Superior temporal gyrus (tissue), 1 donor: ENCODE data around the gene HSDL1.
"Not testable (repeated sequence)": the region's sequence is repeated elsewhere in the genome, so short reads cannot be mapped to it uniquely, and the experiment has no call there.

ENCODE experiments used
- DNase-seq: peaks from one replicate; pipeline ENCODE4 v3.0.0-alpha.2; 2016; ENCODE audit errors: extremely low spot score

Gene HSDL1

GRCh38 chr16:84138824-84139627 lies 6.0 kb downstream of the HSDL1 start:
- no peak for DNase-seq

- DNase-seq: no peak
Observed at GRCh38 chr16:84138500-84138823, 6.5 kb downstream of the HSDL1 start.

- no peak for DNase-seq
Observed at GRCh38 chr16:84137769-84138357, 7.1 kb downstream of the HSDL1 start.

DNA sequence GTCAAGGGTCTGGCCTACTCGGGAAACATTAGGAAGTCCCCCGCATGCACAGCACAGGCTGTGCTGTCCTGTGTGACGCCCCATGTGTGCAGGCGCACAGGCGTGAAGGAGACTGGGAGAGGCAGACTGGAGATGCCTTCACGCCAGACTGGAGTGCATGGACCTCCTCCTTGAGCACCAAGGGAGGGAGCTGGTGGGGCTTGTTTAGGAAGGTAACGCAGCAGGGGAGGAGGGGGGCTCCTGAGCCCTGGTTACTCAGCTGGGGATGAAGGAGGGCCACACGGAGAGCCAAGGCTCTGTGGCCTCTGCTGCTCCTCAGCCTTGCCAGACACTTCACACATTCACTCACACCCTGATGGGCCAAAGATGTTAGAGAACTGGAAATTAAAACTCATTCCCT lies 7.7 kb downstream of the HSDL1 start:
- no peak for DNase-seq

- no peak for DNase-seq
Observed at GRCh38 chr16:84136331-84137125, 8.4 kb downstream of the HSDL1 start.

DNA sequence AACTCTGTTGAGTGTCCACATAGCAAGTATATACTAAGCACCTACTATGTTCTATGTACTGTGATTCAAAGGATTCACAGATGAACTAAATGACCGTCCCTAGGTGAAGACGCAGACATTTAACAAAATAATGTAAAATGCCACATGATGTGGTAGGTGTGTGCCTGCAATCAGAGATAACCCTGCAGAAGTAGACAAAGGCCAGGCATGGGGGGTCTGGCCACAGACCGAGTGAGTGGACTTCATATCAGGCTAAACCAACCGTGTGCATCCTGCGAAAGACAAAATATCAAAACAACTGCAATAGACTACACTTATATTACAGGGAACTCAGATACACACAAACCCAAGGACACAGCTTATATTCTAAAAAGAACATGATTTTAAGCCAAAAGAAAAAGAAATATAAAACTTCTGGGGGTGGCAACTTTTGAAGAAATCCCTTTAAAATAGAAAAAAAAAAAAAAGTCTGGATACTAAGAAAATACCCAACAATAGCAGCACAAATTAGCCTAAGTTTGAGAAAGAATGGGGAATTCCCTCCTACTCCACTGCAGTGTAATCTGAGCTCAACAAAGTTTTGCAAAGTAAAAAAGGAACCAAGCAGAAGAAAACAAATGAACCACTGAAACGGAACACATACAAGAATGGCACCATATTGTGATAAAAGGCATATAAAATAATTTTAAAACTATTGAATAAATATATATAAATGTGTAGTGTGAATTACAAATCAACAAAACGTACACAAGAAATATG lies 12.3 kb downstream of the HSDL1 start:
- DNase-seq: no peak

DNA sequence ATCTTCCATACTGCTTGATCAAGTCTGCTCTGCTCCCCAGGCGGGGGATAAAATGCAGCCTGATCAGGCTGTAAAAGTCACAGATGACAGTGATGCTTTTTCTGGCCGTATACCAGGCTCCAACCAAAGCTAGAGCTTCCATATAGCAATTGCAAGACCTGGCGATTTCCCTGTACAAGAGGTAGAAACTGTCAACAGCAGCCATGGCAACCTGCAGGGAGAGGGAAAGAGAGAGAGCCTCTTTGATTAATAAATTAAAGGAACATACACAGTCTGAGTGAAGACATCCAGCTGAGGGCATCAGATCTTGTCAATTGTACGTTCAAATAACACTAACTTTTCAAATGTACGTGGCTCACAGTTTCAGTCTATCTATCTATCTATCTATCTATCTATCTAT lies 13.9 kb downstream of the HSDL1 start:
- DNase-seq: no peak

DNA sequence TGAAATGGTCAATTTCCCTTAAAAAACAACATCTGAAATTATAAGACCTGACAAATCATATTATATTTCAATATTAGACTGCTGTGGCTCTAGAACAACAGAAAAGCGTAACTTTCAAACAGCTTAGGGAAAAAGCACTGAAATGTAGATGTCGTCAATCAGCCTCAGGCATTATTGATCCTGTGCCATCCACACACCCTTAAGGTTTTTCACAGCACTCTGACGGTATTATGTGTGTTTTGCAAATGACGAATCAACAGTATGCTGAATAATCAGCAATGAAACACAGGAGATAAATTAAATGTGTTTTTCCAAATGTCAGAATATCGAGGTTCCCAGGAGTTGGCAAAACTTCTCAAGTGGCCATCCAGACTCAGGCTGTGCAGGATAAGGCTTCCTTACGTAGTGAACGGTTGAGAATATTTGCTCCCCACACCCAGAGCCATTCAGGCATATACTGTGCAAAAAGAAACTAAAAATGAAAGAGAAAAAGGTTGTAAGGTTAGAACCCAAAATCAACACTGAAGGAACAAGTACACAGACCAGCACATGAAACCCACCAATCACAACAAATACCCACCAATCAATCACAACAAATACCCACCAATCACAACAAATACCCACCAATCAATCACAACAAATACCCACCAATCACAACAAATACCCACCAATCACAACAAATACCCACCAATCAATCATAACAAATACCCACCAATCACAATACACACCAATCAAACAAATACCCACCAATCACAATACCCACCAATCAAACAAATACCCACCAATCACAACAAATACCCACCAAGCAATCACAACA lies 20.5 kb downstream of the HSDL1 start:
- no peak for DNase-seq

GRCh38 chr16:84121007-84121406 lies 24.0 kb downstream of the HSDL1 start:
- no peak for DNase-seq

GRCh38 chr16:84120023-84120422 lies 25.0 kb downstream of the HSDL1 start:
- no peak for DNase-seq

DNA sequence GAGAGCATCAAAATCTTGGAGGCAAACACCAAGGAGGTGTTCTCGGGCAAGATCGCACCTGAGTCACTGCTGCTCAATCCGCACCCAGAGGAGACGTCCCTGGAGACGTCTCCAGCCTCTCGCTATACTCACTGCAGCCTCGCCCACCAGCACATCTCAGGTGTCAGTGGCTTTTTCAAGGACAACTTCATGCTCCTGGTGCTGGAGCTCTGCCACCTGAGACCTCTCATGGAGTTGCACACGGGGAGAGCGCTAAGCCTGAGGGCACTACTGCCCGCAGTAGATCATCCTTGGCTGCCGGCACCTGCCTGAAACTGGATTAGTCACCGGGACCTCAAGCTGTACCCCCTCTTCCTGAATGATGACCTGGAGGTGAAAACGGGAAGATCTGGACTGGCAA lies 25.6 kb downstream of the HSDL1 start:
- no peak for DNase-seq

- DNase-seq: not testable (repeated sequence)
Observed at GRCh38 chr16:84118315-84118714, 26.7 kb downstream of the HSDL1 start.

DNA sequence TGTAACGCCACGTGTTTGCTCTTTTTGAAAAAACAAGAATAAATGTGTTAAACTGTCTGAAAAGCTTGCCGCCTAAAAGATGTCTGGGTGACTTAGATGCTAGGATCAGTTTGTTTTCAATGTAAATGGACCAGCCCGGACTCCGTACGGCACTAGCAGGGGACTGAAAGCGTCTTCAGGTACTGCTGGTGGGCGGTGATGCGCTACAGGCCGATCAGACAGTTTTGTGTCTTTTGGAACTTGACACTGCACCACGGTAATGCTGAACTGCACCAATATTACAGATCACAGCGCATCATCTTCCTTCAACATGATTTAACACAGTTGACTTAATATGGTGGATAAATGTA lies 27.5 kb downstream of the HSDL1 start:
- DNase-seq: peak; percentile 69

GRCh38 chr16:84116720-84117493 lies 28.1 kb downstream of the HSDL1 start, which contains the start of gene MBTPS1:
MBTPS1 (minus strand) TSS chr16:84116942; CDS start chr16:84101783, 15,159 bp downstream.
- peak; percentile 97 for DNase-seq

DNA sequence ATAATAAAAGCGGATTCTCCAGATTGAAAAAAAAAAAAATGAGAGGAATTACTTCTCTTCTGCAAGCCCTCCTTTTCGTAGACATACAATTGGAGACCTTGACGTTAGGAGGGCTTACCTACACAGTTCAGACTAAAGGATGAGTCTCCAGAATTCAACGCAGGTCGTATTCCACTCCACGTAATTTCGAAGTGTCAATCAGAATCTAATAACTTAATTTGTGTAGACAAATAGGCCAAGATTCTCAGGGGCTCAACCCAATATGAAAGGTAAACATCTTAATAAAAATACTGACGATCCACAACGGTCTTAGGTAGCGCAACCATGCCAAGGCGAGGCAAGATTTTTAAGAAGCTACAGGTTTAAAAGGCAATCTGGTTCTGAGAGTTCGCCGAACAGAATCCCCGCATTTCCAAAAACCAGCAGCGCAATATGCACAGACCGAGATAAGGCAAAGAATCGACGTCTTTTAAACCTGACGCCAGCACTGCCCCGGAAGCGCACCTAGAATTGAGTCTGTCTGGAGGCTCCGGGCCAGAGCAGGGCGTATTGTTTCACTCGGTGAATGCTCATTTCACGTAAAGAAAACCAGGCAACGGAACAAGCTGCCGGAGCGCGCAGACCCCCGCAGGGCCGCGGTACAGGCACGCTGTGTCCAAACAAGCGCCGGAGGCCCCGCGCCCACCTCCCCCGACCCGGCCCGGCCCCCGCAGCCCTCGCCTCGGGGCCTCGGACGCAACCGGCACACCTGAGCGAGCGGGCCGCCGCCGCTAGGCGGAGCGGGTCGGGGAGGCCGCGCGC lies 28.9 kb downstream of the HSDL1 start:
- peak; percentile 45 for DNase-seq

DNA sequence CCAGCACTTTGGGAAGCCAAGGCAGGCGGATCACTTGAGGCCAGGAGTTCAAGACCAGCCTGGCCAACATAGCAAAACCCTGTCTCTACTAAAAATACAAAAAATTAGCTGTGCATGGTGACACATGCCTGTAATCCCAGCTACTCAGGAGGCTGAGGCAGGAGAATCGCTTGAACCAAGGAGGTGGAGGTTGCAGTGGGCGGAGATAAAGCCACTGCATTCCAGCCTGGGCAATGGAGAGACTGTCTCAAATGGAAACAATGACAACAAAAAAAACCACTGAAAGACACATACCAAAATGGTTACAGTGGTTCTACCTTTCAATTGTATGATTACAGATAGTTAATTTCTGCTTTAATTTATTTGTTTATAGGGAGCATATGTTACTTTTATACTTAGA lies 33.0 kb downstream of the HSDL1 start:
- not testable (repeated sequence) for DNase-seq

GRCh38 chr16:84111525-84111924 lies 33.5 kb downstream of the HSDL1 start:
- DNase-seq: no peak

GRCh38 chr16:84110527-84110926 lies 34.5 kb downstream of the HSDL1 start:
- no peak for DNase-seq

DNA sequence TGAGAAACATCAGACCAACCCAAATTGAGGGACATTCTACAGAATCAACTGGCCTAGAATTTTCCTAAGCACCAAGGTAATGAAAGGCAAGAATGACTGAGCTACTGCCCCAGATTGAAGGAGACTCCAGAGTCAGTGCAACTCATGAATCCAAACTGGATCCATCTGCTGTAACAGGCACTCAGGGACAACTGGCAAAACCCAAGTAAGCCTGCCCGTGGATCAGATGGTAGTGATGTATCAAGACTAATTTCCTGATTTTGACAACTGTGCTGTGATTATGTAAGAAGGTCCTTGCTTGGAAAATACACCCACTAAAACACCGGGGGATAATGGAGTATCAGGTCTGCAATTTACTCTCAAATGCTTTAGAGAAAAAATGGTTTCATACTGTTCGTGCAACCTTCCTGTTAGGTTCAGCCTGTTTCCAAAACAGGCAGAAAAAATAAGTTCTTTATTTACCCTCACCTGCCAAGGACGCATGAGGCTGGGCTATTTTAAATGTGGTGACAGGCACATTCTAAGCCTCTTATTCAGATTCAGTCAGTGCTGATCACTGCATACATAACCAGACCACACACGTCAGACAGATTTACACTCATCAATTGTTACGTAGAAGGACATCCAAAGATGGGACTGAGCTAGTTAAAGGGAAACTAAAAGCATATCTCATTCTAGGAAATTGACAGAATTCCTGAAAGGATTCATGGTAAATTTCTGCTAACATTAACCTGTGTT lies 35.2 kb downstream of the HSDL1 start:
- no peak for DNase-seq
